ENCODE results near the gene RNLS. TPM values are rescaled to one million over a fixed set of nuclear protein-coding genes. Genes with fewer than 3 reads are reported as not detected.

Gene RNLS
- polyA plus RNA-seq, 3 donors: 6.5 to 13.3 (median 10.8) TPM

GRCh38 chr10:88243202-88243744 lies 339.8 kb downstream of the RNLS start:
- 16 to 51% (median 40%) methylated on average over 5 of the region's 5 CpGs for WGBS, 3 donors
- H3K27ac ChIP-seq (ENCODE audit: low read depth, low read length): no peak overlapping the region

- no peak overlapping the region for H3K27ac ChIP-seq (ENCODE audit: low read depth, low read length)
- 86 to 100% (median 100%) methylated on average over 1 of the region's 1 CpG for WGBS, 3 donors
These were observed 341.6 kb downstream of the RNLS start for GRCh38 chr10:88241501-88241900.

GRCh38 chr10:88239212-88239611 lies 343.9 kb downstream of the RNLS start:
- H3K27ac ChIP-seq (ENCODE audit: low read depth, low read length): no peak overlapping the region
- 84 to 94% (median 90%) methylated on average over 2 of the region's 2 CpGs for WGBS, 3 donors

DNA sequence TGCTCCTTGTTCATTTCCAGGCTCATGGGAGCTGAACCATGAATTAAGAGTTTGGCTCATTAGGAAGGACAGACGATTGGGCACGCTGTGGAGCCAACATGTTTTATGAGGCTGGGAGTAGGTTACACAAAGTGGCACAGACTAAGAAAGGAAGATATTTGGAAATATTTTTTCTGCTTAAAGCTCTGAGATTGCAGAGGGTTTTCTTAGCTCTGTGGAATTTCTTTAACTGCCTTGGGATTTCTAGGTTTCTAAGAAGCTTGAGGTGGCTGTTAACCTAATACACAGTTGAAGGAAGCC lies 344.6 kb downstream of the RNLS start:
- H3K27ac ChIP-seq (ENCODE audit: low read depth, low read length): no peak overlapping the region
- 64 to 75% (median 67%) methylated on average over 2 of the region's 2 CpGs for WGBS, 3 donors

DNA sequence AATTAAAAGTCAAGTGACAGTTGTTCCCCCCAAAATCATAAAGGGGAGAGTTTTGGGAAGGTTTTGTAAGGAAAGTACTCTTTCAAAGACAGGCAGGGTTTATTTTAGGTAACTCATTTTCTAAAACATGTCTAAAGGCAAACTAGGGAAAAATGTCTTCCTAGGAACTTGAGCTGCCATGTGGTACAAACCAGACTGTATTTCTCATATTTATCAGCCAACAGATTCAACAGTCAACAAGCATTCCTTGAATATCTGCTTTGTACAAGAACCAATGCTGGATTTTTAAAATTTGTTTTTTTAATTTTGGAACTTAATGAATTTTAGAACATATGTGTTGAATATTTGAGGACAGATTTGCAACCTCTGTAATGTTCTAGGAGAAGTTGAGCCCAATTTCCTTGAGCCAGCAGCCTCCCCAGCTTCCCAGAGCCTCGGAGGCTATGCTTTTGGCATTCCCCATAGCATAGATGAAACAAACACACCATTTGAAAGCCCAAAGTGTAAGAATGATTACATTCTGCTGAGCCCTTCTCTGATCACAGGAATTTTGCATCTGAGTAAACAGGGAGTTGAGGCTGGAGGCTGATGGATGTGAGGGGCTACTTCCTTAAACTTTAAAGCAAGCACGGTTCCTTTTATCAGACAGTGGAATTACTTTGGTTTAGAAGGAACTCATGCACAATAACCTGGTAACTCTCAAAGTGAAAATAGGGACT lies 345.1 kb downstream of the RNLS start:
- H3K27ac ChIP-seq (ENCODE audit: low read depth, low read length): no peak overlapping the region
- WGBS, 3 donors: 29 to 66% (median 47%) methylated on average over 2 of the region's 2 CpGs

GRCh38 chr10:88236121-88236743 lies 346.9 kb downstream of the RNLS start:
- H3K27ac ChIP-seq (ENCODE audit: low read depth, low read length): no peak overlapping the region
- WGBS, 3 donors: 88 to 95% (median 94%) methylated on average over 2 of the region's 2 CpGs

GRCh38 chr10:88234297-88234696 lies 348.8 kb downstream of the RNLS start:
- WGBS, 3 donors: 62 to 81% (median 78%) methylated on average over 4 of the region's 4 CpGs
- no peak overlapping the region for H3K27ac ChIP-seq (ENCODE audit: low read depth, low read length)

DNA sequence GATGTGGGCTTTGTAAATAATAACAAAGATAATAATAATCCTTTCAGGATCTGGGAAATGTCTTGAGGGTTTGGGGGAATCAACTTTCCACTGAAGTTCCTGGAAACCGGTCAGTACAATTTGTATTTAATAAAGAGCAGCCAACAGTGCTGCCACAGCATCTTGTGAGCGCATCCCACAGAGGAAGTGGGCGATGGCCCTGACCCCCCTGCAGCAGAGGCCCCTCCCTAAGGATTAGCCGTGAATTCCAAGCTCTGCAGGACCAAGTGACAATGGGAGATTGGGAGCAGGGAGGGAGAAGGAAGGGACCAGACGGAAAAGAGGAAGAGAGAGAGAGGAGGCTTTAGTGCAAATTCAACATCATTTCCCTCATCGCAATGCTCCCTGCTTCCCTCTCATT lies 349.2 kb downstream of the RNLS start:
- no peak overlapping the region for H3K27ac ChIP-seq (ENCODE audit: low read depth, low read length)
- 49 to 79% (median 55%) methylated on average over 6 of the region's 6 CpGs for WGBS, 3 donors

DNA sequence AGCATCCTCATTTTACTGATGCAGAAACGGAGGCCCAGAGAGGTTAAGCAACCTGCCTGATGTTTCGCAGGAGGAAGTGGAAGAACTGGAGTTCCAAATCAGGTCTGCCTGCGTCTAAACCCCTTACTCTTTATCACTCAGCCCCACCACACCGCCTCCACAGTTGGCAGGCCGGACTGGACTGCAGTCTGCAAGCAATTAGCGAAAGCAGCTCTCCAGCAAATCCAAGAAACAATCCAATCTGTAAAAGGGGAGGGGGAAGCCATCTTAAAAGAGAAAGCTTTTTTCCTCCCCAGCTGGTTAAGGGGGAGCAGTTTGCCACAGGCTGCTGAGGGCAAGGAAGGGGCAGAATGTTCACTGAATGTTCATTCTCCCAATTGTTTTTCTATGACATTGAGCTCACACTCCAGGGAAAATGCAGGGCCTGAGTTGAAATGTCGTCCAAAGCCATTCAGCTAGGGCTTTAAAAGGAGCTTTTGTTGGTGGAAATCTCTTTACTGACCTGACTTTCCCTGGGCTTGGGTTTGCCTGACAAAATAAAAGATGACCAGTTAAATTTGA lies 350.1 kb downstream of the RNLS start:
- H3K27ac ChIP-seq (ENCODE audit: low read depth, low read length): no peak overlapping the region
- WGBS, 3 donors: 70 to 81% (median 78%) methylated on average over 7 of the region's 7 CpGs

- no peak overlapping the region for H3K27ac ChIP-seq (ENCODE audit: low read depth, low read length)
- WGBS, 3 donors: 25 to 74% (median 45%) methylated on average over 5 of the region's 5 CpGs
These were observed 350.9 kb downstream of the RNLS start for GRCh38 chr10:88232029-88232895.

- 82 to 97% (median 89%) methylated on average over 8 of the region's 8 CpGs for WGBS, 3 donors
- H3K27ac ChIP-seq (ENCODE audit: low read depth, low read length): no peak overlapping the region
These were observed 352.9 kb downstream of the RNLS start for GRCh38 chr10:88230251-88230650.

GRCh38 chr10:88228130-88228529 lies 355.0 kb downstream of the RNLS start:
- 81 to 94% (median 83%) methylated on average over 4 of the region's 4 CpGs for WGBS, 3 donors
- H3K27ac ChIP-seq (ENCODE audit: low read depth, low read length): no peak overlapping the region

GRCh38 chr10:88227342-88228018 lies 355.6 kb downstream of the RNLS start:
- WGBS, 3 donors: 55 to 79% (median 59%) methylated on average over 8 of the region's 8 CpGs

GRCh38 chr10:88226891-88227290 lies 356.2 kb downstream of the RNLS start:
- H3K27ac ChIP-seq (ENCODE audit: low read depth, low read length): no peak overlapping the region
- 90 to 100% (median 99%) methylated on average over 1 of the region's 1 CpG for WGBS, 3 donors

More at GRCh38 chr10:88227342-88228018, 355.6 kb downstream of the RNLS start:
- no peak overlapping the region for H3K27ac ChIP-seq (ENCODE audit: low read depth, low read length)

GRCh38 chr10:88226071-88226659 lies 357.0 kb downstream of the RNLS start:
- H3K27ac ChIP-seq (ENCODE audit: low read depth, low read length): no peak overlapping the region
- WGBS, 3 donors: 14 to 62% (median 53%) methylated on average over 2 of the region's 2 CpGs
